HepG2 (cell line): ENCODE results near the gene COCH. TPM values are rescaled to one million over a fixed set of nuclear protein-coding genes. Genes with fewer than 3 reads are reported as not detected.

Source experiments
- polyA plus RNA-seq, 8 experiments: library from polyadenylated mRNA; depleted of rRNA in 3 of 8; stranded (reverse) in 7 of 8; unstranded in 1 of 8; fragments of >200 nt; fragmentation: Illumina TruSeq in 4 of 8; extraction: Trizol in 4 of 8; gene quantifications; 2 replicates each; pipeline versions ENCODE4 v1.2.1 to v1.2.3, GENCODE V29; 2011 to 2016; ENCODE audit warnings: low read depth in 4 of 8, missing spikeins in 1 of 8, mixed read lengths in 1 of 8; ENCODE audit not compliant: insufficient read depth in 1 of 8
- total RNA-seq, 5 experiments: library from RNA; depleted of rRNA; stranded (reverse); fragments of >200 nt; fragmentation: Illumina TruSeq; extraction: Trizol; gene quantifications; 2 replicates each; pipeline ENCODE4 v1.2.3, GENCODE V29; 2016; ENCODE audit warnings: low read depth in 1 of 5

The COCH gene
- total and polyA plus RNA-seq, 2 of the 13 experiments (the other 11 are each of a cell fraction or from before 2014, with no cell fraction given): 78.2 to 79.3 TPM

Other genes with a start within 250 kb of the COCH start
- gene AP4S1, start 151.1 kb downstream of the COCH start, total RNA-seq (2016; rRNA removed; fragmentation: Illumina TruSeq; extraction: Trizol): 21.1 and 22.4 TPM in 2 replicates
- gene AP4S1, start 151.1 kb downstream of the COCH start, polyA plus RNA-seq (2011; rRNA removed): 3.9 and 4.2 TPM in 2 replicates
- 123 and 135 TPM in 2 replicates for gene STRN3, start 151.8 kb downstream of the COCH start, total RNA-seq (2016; rRNA removed; fragmentation: Illumina TruSeq; extraction: Trizol)
- 44.9 and 49.4 TPM in 2 replicates for gene STRN3, start 151.8 kb downstream of the COCH start, polyA plus RNA-seq (2011; rRNA removed)